ENCODE results near the gene RFNG. TPM values are rescaled to one million over a fixed set of nuclear protein-coding genes. Genes with fewer than 3 reads are reported as not detected.
A peak's percentile ranks its signal among the peaks of the same experiment; 100 is the strongest.

RFNG gene
- total and polyA plus RNA-seq, 2 of the 13 experiments (the other 11 are each of a cell fraction or from before 2014, with no cell fraction given) = 61.4 to 64.0 TPM

DNA sequence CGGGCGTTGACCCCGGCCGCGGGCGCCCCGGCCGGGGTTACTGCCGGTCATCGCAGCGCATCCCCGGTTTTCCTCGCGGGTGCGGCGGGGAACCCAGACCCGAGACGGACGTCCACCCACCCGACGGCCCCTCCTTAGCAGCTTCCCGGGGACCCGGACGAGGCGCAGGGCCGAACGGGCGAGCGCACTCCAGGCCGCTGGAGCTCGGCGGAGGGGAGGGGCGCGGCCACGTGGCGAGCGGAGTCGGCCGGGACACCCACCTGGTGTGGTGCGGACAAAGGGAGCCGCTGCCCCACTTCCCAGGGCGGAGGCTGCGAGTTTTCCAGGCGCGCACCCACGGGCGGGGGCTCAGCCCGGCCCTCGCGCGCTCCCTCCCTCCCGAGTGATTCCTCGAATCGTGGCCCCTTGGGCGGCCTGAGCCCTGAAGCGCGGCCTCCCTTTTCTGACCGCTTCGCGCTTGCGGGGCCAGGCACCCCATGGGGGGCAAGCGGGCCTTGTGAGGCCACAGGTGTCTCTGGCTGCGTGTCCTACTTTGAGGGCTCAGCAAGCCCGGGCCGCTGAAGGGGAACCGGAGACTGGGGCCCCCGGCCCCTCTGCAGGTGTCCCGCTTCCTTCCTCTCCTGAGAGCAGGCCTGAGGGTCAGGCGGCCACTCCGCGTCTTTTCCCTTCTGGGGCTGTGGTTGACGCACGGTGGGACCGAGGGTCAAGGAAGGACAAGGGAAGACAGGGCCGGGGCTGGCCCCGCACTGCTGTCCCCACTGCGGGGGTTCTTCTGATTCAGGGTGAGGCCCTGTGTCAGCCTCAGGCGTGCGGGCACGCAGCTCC, 47.5 kb upstream of the RFNG start (continued):
- TF ChIP-seq, protein P1, sequence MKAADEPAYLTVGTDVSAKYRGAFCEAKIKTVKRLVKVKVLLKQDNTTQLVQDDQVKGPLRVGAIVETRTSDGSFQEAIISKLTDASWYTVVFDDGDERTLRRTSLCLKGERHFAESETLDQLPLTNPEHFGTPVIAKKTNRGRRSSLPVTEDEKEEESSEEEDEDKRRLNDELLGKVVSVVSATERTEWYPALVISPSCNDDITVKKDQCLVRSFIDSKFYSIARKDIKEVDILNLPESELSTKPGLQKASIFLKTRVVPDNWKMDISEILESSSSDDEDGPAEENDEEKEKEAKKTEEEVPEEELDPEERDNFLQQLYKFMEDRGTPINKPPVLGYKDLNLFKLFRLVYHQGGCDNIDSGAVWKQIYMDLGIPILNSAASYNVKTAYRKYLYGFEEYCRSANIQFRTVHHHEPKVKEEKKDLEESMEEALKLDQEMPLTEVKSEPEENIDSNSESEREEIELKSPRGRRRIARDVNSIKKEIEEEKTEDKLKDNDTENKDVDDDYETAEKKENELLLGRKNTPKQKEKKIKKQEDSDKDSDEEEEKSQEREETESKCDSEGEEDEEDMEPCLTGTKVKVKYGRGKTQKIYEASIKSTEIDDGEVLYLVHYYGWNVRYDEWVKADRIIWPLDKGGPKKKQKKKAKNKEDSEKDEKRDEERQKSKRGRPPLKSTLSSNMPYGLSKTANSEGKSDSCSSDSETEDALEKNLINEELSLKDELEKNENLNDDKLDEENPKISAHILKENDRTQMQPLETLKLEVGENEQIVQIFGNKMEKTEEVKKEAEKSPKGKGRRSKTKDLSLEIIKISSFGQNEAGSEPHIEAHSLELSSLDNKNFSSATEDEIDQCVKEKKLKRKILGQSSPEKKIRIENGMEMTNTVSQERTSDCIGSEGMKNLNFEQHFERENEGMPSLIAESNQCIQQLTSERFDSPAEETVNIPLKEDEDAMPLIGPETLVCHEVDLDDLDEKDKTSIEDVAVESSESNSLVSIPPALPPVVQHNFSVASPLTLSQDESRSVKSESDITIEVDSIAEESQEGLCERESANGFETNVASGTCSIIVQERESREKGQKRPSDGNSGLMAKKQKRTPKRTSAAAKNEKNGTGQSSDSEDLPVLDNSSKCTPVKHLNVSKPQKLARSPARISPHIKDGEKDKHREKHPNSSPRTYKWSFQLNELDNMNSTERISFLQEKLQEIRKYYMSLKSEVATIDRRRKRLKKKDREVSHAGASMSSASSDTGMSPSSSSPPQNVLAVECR (CRISPR knock-in tag; IDR thresholded peaks at IDR 0.05; ENCODE audit: borderline replicate concordance) = no peak; the same call in 1 of the 2 replicates
- TF ChIP-seq SP1 (IDR thresholded peaks at IDR 0.05) (no peak), SP1 (CRISPR knock-in tag; IDR thresholded peaks at IDR 0.05) (no peak), HDAC2 (CRISPR knock-in tag; IDR thresholded peaks at IDR 0.05) (no peak), IKZF1 (IDR thresholded peaks at IDR 0.05) (no peak), GPN1 (CRISPR knock-in tag; IDR thresholded peaks at IDR 0.05; ENCODE audit: borderline replicate concordance) (no peak), TMF1 (CRISPR knock-in tag; IDR thresholded peaks at IDR 0.05; ENCODE audit: low read depth) (0 out of 2 replicates have a peak, but pooled peaks have one; percentile 7), ELF3 (CRISPR knock-in tag; IDR thresholded peaks at IDR 0.05) (no peak), TGIF2 (CRISPR knock-in tag; IDR thresholded peaks at IDR 0.05) (no peak; the same call in 1 of the 2 replicates)
- TF ChIP-seq, protein P2, sequence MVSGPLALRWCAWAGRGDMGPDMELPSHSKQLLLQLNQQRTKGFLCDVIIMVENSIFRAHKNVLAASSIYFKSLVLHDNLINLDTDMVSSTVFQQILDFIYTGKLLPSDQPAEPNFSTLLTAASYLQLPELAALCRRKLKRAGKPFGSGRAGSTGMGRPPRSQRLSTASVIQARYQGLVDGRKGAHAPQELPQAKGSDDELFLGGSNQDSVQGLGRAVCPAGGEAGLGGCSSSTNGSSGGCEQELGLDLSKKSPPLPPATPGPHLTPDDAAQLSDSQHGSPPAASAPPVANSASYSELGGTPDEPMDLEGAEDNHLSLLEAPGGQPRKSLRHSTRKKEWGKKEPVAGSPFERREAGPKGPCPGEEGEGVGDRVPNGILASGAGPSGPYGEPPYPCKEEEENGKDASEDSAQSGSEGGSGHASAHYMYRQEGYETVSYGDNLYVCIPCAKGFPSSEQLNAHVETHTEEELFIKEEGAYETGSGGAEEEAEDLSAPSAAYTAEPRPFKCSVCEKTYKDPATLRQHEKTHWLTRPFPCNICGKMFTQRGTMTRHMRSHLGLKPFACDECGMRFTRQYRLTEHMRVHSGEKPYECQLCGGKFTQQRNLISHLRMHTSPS (CRISPR knock-in tag; IDR thresholded peaks at IDR 0.05; ENCODE audit: low read depth) = no peak; the same call in 1 of the 2 replicates
- TF ChIP-seq, protein P3, sequence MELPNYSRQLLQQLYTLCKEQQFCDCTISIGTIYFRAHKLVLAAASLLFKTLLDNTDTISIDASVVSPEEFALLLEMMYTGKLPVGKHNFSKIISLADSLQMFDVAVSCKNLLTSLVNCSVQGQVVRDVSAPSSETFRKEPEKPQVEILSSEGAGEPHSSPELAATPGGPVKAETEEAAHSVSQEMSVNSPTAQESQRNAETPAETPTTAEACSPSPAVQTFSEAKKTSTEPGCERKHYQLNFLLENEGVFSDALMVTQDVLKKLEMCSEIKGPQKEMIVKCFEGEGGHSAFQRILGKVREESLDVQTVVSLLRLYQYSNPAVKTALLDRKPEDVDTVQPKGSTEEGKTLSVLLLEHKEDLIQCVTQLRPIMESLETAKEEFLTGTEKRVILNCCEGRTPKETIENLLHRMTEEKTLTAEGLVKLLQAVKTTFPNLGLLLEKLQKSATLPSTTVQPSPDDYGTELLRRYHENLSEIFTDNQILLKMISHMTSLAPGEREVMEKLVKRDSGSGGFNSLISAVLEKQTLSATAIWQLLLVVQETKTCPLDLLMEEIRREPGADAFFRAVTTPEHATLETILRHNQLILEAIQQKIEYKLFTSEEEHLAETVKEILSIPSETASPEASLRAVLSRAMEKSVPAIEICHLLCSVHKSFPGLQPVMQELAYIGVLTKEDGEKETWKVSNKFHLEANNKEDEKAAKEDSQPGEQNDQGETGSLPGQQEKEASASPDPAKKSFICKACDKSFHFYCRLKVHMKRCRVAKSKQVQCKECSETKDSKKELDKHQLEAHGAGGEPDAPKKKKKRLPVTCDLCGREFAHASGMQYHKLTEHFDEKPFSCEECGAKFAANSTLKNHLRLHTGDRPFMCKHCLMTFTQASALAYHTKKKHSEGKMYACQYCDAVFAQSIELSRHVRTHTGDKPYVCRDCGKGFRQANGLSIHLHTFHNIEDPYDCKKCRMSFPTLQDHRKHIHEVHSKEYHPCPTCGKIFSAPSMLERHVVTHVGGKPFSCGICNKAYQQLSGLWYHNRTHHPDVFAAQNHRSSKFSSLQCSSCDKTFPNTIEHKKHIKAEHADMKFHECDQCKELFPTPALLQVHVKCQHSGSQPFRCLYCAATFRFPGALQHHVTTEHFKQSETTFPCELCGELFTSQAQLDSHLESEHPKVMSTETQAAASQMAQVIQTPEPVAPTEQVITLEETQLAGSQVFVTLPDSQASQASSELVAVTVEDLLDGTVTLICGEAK (IDR thresholded peaks at IDR 0.05) = no peak
- TF ChIP-seq, protein P3 (CRISPR knock-in tag; IDR thresholded peaks at IDR 0.05) = no peak; the same call in 1 of the 2 replicates
